GM21529 (cell line): ENCODE results near the gene CAMK1G.
A peak's percentile ranks its signal among the peaks of the same experiment; 100 is the strongest.

Experiments used
- ATAC-seq: cut with Tn5 transposase; IDR thresholded peaks from one replicate; pipeline ENCODE4 v1.9.1; 2021; ENCODE audit not compliant: unreplicated experiment

CAMK1G gene

GRCh38 chr1:209618291-209618690 is 34.8 kb downstream of the CAMK1G start:
- no peak for ATAC-seq

GRCh38 chr1:209618756-209619420 is 35.4 kb downstream of the CAMK1G start:
- no peak for ATAC-seq

GRCh38 chr1:209619696-209620486 is 36.4 kb downstream of the CAMK1G start:
- no peak for ATAC-seq

- ATAC-seq = no peak
Measured at GRCh38 chr1:209620487-209620884, 37.0 kb downstream of the CAMK1G start.

DNA sequence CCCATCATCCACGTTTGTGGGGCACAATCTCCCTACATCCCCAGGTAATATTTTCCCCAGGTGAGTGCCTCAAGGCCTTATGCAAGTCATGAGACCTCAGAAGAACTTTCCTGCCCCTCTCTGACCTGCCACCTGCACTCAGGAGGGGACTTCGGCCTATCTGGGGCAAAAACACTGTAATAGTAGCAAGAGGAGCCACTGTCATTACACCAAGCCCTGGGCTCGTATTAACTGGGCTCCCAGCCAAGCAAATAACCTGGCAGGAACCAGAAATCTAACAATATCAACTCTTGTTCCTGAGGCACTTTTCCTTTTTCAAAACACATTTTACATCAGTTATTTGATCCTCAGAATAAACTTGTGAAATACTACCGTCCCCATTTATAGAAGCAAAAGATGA is 37.8 kb downstream of the CAMK1G start:
- ATAC-seq = no peak

GRCh38 chr1:209621741-209622655 is 38.5 kb downstream of the CAMK1G start:
- no peak for ATAC-seq

GRCh38 chr1:209622841-209623829 is 39.6 kb downstream of the CAMK1G start:
- no peak for ATAC-seq

DNA sequence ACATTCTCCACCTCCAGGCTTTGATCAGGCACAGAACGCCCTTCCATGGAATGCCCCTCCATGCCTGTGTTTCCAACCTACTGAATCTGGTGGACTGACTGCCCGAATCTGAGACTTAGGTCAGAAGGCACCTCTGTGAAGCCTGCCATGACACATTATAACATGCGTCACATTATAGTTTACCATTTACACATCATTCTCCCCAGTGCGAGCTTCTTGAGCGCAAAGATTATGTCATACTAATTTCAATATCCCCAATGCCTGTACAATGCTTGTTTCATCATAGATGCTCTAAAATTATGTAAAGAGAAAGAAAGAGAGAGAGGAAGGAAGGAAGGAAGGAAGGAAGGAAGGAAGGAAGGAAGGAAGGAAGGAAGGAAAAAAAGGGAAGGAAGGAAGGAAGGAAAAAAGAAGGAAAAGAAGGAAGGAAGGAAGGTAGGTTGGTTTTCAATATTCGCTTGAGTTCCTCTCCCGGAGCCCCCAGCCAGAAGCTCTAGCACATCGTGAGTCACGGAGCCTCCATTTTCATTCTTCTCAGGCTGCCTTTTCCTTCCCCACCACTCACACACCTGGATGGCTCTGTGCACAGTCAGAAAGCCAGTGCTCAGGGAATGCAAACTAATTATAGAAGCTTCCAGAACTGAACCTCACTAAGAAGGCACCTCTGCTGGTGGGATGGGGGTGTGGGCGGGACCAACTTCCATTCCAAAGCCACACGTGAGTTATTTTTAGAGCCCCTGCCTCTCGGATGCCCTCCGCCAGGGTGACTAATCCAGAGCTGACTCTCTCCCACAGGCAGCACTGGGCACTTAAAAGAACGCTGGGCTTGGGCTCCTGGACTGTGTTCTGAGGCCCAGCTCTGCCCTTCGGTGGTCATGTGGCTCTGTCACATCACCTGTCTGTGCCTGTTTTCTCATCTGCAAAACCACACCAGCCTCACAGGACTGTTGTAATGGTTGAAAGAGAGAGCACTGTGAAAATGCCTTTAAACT is 41.3 kb downstream of the CAMK1G start:
- no peak for ATAC-seq

- ATAC-seq = no peak
Measured at GRCh38 chr1:209625791-209626285, 42.3 kb downstream of the CAMK1G start.

GRCh38 chr1:209626346-209627026 is 43.0 kb downstream of the CAMK1G start:
- no peak for ATAC-seq

GRCh38 chr1:209627027-209627731 is 43.7 kb downstream of the CAMK1G start:
- no peak for ATAC-seq

- ATAC-seq = peak; percentile 81
Measured at GRCh38 chr1:209627732-209628196, 44.2 kb downstream of the CAMK1G start.

DNA sequence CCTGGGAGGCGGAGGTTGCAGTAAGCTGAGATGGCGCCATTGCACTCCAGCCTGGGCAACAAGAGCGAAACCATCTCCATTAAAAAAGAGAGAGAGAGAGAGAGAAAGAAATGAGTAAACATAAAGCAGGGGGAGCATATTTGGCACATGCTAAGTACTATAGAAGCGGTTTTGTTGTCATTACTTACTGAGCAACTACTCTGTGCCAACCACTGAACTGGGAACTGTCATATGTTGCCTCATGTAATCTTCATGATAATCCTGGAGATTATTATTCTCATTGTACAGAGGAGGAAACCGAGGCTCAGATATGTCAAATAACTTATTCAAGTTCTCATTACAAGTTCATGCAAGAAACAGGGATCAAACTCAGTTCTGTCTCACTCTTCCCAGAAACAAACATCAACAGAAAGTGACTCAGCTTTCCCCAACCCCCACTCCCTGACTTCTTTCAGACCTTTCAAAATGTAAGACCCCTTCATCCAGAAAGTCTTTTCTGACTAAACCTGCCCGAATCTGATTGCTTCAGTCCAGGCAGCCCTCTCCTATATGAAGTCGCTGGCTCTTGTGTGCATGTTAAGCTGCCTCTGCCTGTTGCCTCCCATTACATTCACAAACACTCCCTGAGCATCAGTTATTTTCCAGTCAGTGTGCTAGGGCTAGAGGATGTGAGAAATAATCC is 45.2 kb downstream of the CAMK1G start:
- no peak for ATAC-seq

- no peak for ATAC-seq
Measured at GRCh38 chr1:209629621-209630382, 46.3 kb downstream of the CAMK1G start.

DNA sequence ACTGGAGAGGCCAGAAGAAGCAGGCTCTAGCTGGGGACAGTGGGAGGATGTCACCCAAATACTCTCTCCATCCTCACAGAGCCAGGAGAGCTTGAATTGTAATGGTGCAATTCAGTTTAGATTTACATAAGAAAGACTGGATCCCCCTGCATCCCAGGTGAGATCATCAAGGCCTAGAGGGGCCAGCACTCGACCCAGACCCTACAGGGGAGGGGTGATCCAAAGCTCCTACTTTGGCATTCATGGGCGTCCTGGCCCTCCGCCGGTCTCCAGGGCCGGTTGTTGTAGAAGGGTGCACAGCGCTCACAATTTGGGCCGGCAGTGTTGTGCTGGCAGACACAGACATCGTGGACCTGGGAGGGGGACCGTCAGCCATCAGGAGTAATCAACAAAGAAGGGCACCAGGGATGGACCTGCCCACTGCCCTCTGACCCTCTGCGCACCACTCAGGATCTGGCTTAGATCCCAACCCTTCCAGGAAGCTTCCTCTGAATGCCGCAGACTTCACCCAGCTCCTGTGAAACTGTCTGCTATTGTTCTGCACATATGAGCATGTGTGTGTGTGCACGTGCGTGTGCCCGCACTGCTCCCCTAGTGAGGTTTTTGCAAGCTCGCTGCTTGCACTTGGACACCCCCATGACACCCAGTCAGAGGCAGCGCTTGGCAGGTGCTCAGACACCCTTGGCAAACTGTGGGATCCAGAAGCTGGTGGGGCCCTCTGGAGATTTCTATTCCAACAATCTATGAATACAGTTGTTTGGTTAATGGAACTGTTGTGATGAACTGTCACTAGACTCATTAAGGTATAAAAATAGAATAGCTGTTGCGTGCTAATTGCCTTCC is 47.1 kb downstream of the CAMK1G start:
- no peak for ATAC-seq
